Stomach (tissue), 9 donors: ENCODE data around the gene UQCC2. TPM values are rescaled to one million over a fixed set of nuclear protein-coding genes. Genes with fewer than 3 reads are reported as not detected.

Experiments
- DNase-seq, 2 donors: peaks; one replicate each; pipeline versions ENCODE4 v3.0.0 to v3.0.0-alpha.2; 2013 to 2019
- H3K27ac ChIP-seq, 5 donors: fragments of 200-600 bp in 4 of 5; sonication (generic) in 4 of 5; one replicate each; pipeline ENCODE4 v1.5.1; 2013 to 2019; ENCODE audit warnings: mild to moderate bottlenecking in 1 of 5, moderate library complexity in 1 of 5
- H3K27me3 ChIP-seq, 3 donors: fragments of 200-600 bp; sonication (generic); one replicate each; pipeline ENCODE4 v1.5.1; 2017 to 2019; ENCODE audit warnings: mixed run types in 1 of 3
- H3K36me3 ChIP-seq, 4 donors: fragments of 200-600 bp; sonication (generic); 1 replicate in 3 of 4; 2 replicates in 1 of 4; pipeline ENCODE4 v1.5.1; 2016 to 2019
- H3K4me1 ChIP-seq, 4 donors: fragments of 200-600 bp; sonication (generic); one replicate each; pipeline ENCODE4 v1.5.1; 2016 to 2019
- H3K4me3 ChIP-seq, 4 donors: fragments of 200-600 bp; sonication (generic) in 3 of 4; one replicate each; pipeline ENCODE4 v1.5.1; 2016 to 2019; ENCODE audit warnings: mild to moderate bottlenecking in 1 of 4
- H3K9me3 ChIP-seq, 4 donors: fragments of 200-600 bp; sonication (generic); one replicate each; pipeline ENCODE4 v1.5.1; 2016 to 2019
- EP300 ChIP-seq: sonication (generic); formaldehyde crosslinking; IDR thresholded peaks from one replicate; pipeline ENCODE4 v1.6.1; 2017; ENCODE audit warnings: antibody characterized with exemption
- POLR2A ChIP-seq, 4 donors: fragments of 450-650 bp; IDR thresholded peaks; one replicate each; pipeline ENCODE4 v1.6.1; 2016; ENCODE audit warnings: antibody characterized with exemption in 4 of 4, control low read depth in 2 of 4, mild to moderate bottlenecking in 1 of 4, moderate library complexity in 1 of 4
- POLR2AphosphoS5 ChIP-seq, 3 donors: sonication (generic); formaldehyde crosslinking; IDR thresholded peaks; one replicate each; pipeline ENCODE4 v1.6.1; 2016; ENCODE audit warnings: antibody characterized with exemption in 3 of 3
- WGBS, 5 donors: extraction: QIAGEN DNeasy Blood & Tissue Kit in 3 of 5; methylation state at CpG; one replicate each; pipeline versions ENCODE4 v1.1.5 to v1.1.7; 2013 to 2018; 5-methylcytosine and 5-hydroxymethylcytosine counted together
- intact Hi-C: fragments of 100-400 bp; cut with DNase I; formaldehyde crosslinking; loops from one replicate; pipeline ENCODE4 v1.15.1; 2023; ENCODE audit warnings: low total_unique reads
- polyA plus RNA-seq, 3 donors: library from polyadenylated mRNA; stranded (reverse); fragments of 200-250 nt; gene quantifications; one replicate each; pipeline ENCODE4 v1.2.3, GENCODE V29; 2013
- total RNA-seq, 5 donors: library from RNA; depleted of rRNA; stranded (reverse); fragments of >200 nt; gene quantifications; one replicate each; pipeline versions ENCODE4 v1.1.0 to v1.2.3, GENCODE V29; 2014 to 2016
- TF ChIP-seq, protein P1 (sequence below), 7 experiments: fragments of 450-650 bp in 4 of 7; fragments of 200-600 bp in 3 of 7; sonication (generic) in 3 of 7; IDR thresholded peaks; one replicate each; pipeline ENCODE4 v1.5.1; 2016 to 2019; ENCODE audit warnings: antibody characterized with exemption in 7 of 7, control low read depth in 2 of 7, mild to moderate bottlenecking in 1 of 7
- donor health status: healthy with polysubstance abuse.
- donor health status: Bipolar disorder and iron deficiency.
- donor health status: healthy.

Gene UQCC2
- total and polyA plus RNA-seq, 8 donors = 4.7 to 109 (median 24.7) TPM

DNA sequence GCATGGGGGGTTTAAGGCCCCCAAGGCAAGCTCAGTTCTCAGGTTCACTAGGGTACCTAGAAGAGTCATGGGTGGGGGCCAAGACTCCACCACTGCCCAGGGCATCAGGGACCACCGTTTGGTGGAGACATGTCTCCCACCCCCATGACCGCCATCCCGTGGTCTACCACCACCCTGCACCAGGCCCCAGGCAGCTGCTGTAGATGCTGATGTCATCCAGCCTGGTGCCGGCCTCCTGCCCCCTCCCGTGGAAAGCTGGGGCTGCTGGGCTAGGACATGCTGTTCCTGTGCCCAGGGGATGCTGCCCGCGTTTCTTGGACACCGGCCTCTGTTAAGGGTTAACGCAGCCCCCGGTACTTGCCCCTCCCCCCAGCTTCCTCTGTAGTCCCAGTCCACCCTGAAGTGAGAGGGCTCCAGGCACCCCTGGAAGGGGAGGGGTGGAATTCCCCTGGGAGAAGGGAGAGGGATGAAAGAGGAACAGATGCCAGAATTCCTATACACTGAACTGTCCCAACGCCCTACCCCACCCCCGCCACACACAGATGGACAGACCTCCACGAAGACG is 34.6 kb upstream of the UQCC2 start:
- peak overlapping the region in 3 of 4 donors; percentile 16 to 32 (median 22) for H3K4me3 ChIP-seq
- peak in 1 of 2 donors; percentile 60 for DNase-seq
- WGBS, 5 donors = 35 to 51% (median 46%) methylated on average over 11 to 14 of the region's 14 CpGs

GRCh38 chr6:33745548-33745947 is 34.0 kb upstream of the UQCC2 start:
- TF ChIP-seq POLR2AphosphoS5 (IDR thresholded peaks at IDR 0.05) = no peak
- TF ChIP-seq, protein P1, sequence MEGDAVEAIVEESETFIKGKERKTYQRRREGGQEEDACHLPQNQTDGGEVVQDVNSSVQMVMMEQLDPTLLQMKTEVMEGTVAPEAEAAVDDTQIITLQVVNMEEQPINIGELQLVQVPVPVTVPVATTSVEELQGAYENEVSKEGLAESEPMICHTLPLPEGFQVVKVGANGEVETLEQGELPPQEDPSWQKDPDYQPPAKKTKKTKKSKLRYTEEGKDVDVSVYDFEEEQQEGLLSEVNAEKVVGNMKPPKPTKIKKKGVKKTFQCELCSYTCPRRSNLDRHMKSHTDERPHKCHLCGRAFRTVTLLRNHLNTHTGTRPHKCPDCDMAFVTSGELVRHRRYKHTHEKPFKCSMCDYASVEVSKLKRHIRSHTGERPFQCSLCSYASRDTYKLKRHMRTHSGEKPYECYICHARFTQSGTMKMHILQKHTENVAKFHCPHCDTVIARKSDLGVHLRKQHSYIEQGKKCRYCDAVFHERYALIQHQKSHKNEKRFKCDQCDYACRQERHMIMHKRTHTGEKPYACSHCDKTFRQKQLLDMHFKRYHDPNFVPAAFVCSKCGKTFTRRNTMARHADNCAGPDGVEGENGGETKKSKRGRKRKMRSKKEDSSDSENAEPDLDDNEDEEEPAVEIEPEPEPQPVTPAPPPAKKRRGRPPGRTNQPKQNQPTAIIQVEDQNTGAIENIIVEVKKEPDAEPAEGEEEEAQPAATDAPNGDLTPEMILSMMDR (IDR thresholded peaks at IDR 0.05) = no peak
- TF ChIP-seq POLR2A (IDR thresholded peaks at IDR 0.05) = no peak
- TF ChIP-seq EP300 = no peak
- peaks cover 0 to 29% (median 6%) of the 10 kb centered on the region in 4 donors for H3K4me1 ChIP-seq
- H3K4me3 ChIP-seq = peak overlapping the region in 3 of 4 donors; percentile 16 to 32 (median 22)
- intact Hi-C loops = no loop called here
- no peaks in the 10 kb centered on the region for H3K36me3 ChIP-seq
- DNase-seq = no peak
- peak overlapping the region in 4 of 5 donors; percentile 40 to 67 (median 60) for H3K27ac ChIP-seq
- WGBS, 5 donors = 74 to 80% (median 78%) methylated on average over 7 of the region's 7 CpGs
- peaks cover 0 to 16% (median 0%) of the 10 kb centered on the region in 3 donors for H3K27me3 ChIP-seq
- no peaks in the 10 kb centered on the region for H3K9me3 ChIP-seq

More for the DNA sequence above, 34.6 kb upstream of the UQCC2 start:
- H3K27me3 ChIP-seq = peaks cover 0 to 16% (median 0%) of the 10 kb centered on the region in 3 donors
- peak overlapping the region in 4 of 5 donors; percentile 40 to 67 (median 60) for H3K27ac ChIP-seq
- TF ChIP-seq POLR2A (IDR thresholded peaks at IDR 0.05) = no peak
- TF ChIP-seq POLR2AphosphoS5 (IDR thresholded peaks at IDR 0.05) = peak in 2 of 3 donors; percentile 6 to 18
- TF ChIP-seq EP300 = peak; percentile 84
- no peaks in the 10 kb centered on the region for H3K9me3 ChIP-seq
- H3K36me3 ChIP-seq = no peaks in the 10 kb centered on the region
- intact Hi-C loops = no loop called here
- peaks cover 0 to 23% (median 6%) of the 10 kb centered on the region in 4 donors for H3K4me1 ChIP-seq

DNA sequence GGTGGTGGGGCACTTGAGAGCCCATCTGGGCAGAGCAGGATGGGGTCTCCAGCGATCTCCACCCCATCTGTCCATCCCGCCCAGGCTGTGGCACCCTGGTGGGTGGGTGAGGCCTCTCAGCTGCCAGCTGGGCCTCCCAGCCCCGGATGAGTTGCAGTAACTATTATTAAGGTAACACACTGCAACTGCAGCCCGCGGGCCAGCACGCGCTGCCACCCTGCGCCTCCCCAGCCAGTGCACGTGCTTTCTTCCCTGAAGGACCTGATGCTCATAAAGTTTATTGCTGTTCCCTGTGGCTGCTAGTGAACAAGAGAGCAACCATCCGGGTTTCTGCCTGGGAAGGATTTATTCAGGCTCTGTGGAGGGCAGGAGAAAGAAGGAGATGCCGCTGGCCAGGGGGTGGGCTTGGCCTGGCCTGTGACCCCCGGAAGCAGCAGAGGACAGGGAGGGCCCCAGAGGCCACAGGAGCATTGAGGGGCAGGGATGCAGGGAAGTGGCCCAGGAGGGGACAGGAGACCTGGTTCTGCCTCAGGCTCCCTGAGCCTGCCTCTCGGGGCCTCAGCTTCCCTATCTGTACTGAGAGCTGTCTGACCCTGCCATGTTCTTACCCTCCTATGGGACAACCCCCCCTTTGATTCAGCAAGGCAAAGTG is 33.5 kb upstream of the UQCC2 start:
- Histone ChIP-seq H3K27ac (peak overlapping the region in 2 of 5 donors; percentile 40 to 58), H3K4me3 (peak overlapping the region in 1 of 4 donors; percentile 6), H3K36me3 (no peaks in the 10 kb centered on the region), H3K27me3 (peaks cover 0 to 16% (median 0%) of the 10 kb centered on the region in 3 donors), H3K4me1 (peaks cover 0 to 34% (median 6%) of the 10 kb centered on the region in 4 donors), H3K9me3 (no peaks in the 10 kb centered on the region)
- WGBS, 5 donors = 64 to 75% (median 74%) methylated on average over 13 of the region's 13 CpGs
- intact Hi-C loops = no loop called here
- DNase-seq = no peak
- no peak for TF ChIP-seq POLR2A (IDR thresholded peaks at IDR 0.05)
- TF ChIP-seq POLR2AphosphoS5 (IDR thresholded peaks at IDR 0.05) = no peak
- TF ChIP-seq, protein P1 (IDR thresholded peaks at IDR 0.05) = no peak
- TF ChIP-seq EP300 = no peak

GRCh38 chr6:33744001-33744848 is 32.7 kb upstream of the UQCC2 start:
- Histone ChIP-seq H3K4me3 (peak overlapping the region in 1 of 4 donors; percentile 6), H3K27me3 (peaks cover 0 to 16% (median 0%) of the 10 kb centered on the region in 3 donors), H3K36me3 (no peaks in the 10 kb centered on the region), H3K9me3 (no peaks in the 10 kb centered on the region), H3K4me1 (peaks cover 0 to 42% (median 6%) of the 10 kb centered on the region in 4 donors), H3K27ac (peak overlapping the region in 2 of 5 donors; percentile 40 to 58)
- intact Hi-C loops = no loop called here
- WGBS, 5 donors = 26 to 40% (median 29%) methylated on average over 11 of the region's 11 CpGs
- TF ChIP-seq, protein P1 (IDR thresholded peaks at IDR 0.05) = peak in 5 of 7 experiments; percentile 81 to 93 (median 88)
- TF ChIP-seq POLR2AphosphoS5 (IDR thresholded peaks at IDR 0.05) = no peak
- peak; percentile 75 to 90 for DNase-seq
